ENCODE data around the gene SLC30A1.

Gene SLC30A1

GRCh38 chr1:211621447-211622198 lies 42.7 kb upstream of the SLC30A1 start:
- ChIA-PET CTCF (no interaction called here), POLR2A (no interaction called here)
- no peak overlapping the region for H3K4me3 ChIP-seq (ENCODE audit: low read depth, low read length)
- TF ChIP-seq, protein P1, sequence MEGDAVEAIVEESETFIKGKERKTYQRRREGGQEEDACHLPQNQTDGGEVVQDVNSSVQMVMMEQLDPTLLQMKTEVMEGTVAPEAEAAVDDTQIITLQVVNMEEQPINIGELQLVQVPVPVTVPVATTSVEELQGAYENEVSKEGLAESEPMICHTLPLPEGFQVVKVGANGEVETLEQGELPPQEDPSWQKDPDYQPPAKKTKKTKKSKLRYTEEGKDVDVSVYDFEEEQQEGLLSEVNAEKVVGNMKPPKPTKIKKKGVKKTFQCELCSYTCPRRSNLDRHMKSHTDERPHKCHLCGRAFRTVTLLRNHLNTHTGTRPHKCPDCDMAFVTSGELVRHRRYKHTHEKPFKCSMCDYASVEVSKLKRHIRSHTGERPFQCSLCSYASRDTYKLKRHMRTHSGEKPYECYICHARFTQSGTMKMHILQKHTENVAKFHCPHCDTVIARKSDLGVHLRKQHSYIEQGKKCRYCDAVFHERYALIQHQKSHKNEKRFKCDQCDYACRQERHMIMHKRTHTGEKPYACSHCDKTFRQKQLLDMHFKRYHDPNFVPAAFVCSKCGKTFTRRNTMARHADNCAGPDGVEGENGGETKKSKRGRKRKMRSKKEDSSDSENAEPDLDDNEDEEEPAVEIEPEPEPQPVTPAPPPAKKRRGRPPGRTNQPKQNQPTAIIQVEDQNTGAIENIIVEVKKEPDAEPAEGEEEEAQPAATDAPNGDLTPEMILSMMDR (IDR thresholded peaks at IDR 0.05; ENCODE audit: insufficient read depth, low read length, missing control alignments) = no peak
- no peak for DNase-seq (ENCODE audit: low read depth, low spot score)

GRCh38 chr1:211620097-211620496 lies 41.1 kb upstream of the SLC30A1 start:
- ChIA-PET POLR2A (no interaction called here), CTCF (interaction anchor here (1.3 kb wide), 1 partner anchor 34 kb away, joined by 5 read pairs; no protein-coding TSS in a partner anchor)
- no peak overlapping the region for H3K4me3 ChIP-seq (ENCODE audit: low read depth, low read length)
- TF ChIP-seq, protein P1 (IDR thresholded peaks at IDR 0.05; ENCODE audit: insufficient read depth, low read length, missing control alignments) = no peak
- no peak for DNase-seq (ENCODE audit: low read depth, low spot score)

GRCh38 chr1:211619033-211619996 lies 40.4 kb upstream of the SLC30A1 start:
- H3K4me3 ChIP-seq (ENCODE audit: low read depth, low read length) = no peak overlapping the region
- DNase-seq (ENCODE audit: low read depth, low spot score) = no peak
- ChIA-PET CTCF (interaction anchor here (1.3 to 3.7 kb wide), 3 partner anchors 9 to 35 kb away, joined by 5 to 16 read pairs (median 5); no protein-coding TSS in a partner anchor), POLR2A (no interaction called here)
- TF ChIP-seq, protein P1 (IDR thresholded peaks at IDR 0.05; ENCODE audit: insufficient read depth, low read length, missing control alignments) = no peak

DNA sequence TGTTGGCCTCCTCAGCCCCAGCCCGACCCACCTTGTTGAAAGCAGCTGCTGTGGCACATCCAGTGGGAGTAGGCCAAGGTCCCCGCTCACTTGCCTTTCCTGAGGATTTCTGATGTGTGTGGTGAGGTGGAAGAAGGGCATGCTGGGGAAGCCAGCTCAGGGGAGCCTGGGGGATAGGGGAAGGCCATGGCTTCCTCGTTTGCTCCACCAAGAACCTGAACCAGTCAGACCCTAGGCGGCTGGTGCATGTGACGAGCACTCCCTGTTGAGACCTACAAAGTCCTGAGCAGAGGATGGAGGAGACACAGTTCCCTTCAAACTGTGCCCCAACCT lies 38.0 kb upstream of the SLC30A1 start:
- POLR2A ChIA-PET = no interaction called here
- CTCF ChIA-PET = interaction anchor here (1.8 to 3.7 kb wide), 2 partner anchors 11 to 16 kb away, joined by 3 to 16 read pairs; no protein-coding TSS in a partner anchor
- H3K4me3 ChIP-seq (ENCODE audit: low read depth, low read length) = no peak overlapping the region
- DNase-seq (ENCODE audit: low read depth, low spot score) = no peak
- TF ChIP-seq, protein P1 (IDR thresholded peaks at IDR 0.05; ENCODE audit: insufficient read depth, low read length, missing control alignments) = no peak

GRCh38 chr1:211616231-211616964 lies 37.4 kb upstream of the SLC30A1 start:
- ChIA-PET CTCF (interaction anchor here (1.8 to 3.7 kb wide), 2 partner anchors 12 to 17 kb away, joined by 3 to 16 read pairs; no protein-coding TSS in a partner anchor), POLR2A (no interaction called here)

More at GRCh38 chr1:211616231-211616964, 37.4 kb upstream of the SLC30A1 start:
- TF ChIP-seq, protein P1 (IDR thresholded peaks at IDR 0.05; ENCODE audit: insufficient read depth, low read length, missing control alignments) = no peak
- DNase-seq (ENCODE audit: low read depth, low spot score) = no peak
- H3K4me3 ChIP-seq (ENCODE audit: low read depth, low read length) = no peak overlapping the region
